ENCODE measurements around the gene ORMDL2. TPM values are rescaled to one million over a fixed set of nuclear protein-coding genes. Genes with fewer than 3 reads are reported as not detected.

Gene ORMDL2
- total and polyA plus RNA-seq, 11 donors = 9.6 to 61.9 (median 23.7) TPM

DNA sequence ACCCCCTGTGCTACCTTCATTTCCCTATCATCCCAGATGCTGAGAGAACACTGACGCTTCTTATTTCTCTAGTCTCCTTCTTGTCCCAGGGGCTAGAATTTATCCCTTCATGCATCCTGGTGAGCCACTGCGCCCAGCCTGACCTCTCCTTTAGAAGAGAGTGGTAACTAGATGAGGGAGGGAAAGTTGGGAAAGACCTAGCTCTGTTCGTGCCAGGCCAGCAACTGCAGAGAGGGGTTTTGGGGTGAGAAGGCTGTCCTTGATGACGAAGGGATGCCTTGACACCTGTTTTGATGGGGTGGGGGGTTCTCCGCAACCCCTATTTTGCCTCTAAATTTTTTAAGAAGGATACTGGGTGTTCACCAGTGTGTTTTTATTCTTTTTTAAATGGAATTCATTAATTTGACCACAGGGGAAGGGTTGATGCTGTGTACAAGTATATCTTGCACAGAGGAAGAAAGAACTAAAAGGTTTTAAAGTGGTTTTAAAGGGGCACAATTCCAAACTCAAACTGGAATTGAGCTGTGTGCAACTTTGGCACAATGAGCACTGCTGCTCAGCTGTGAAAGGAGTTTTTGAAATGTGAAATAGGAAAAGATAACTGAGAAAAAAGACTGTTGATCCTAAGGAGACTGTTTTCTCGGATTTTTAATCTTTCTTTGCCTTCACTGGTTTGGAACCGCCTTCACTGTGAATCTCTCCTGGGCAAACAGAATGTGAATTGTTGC is 31.9 kb downstream of the ORMDL2 start:
- TF ChIP-seq POLR2A (IDR thresholded peaks at IDR 0.05) = no peak
- TF ChIP-seq, protein P1, sequence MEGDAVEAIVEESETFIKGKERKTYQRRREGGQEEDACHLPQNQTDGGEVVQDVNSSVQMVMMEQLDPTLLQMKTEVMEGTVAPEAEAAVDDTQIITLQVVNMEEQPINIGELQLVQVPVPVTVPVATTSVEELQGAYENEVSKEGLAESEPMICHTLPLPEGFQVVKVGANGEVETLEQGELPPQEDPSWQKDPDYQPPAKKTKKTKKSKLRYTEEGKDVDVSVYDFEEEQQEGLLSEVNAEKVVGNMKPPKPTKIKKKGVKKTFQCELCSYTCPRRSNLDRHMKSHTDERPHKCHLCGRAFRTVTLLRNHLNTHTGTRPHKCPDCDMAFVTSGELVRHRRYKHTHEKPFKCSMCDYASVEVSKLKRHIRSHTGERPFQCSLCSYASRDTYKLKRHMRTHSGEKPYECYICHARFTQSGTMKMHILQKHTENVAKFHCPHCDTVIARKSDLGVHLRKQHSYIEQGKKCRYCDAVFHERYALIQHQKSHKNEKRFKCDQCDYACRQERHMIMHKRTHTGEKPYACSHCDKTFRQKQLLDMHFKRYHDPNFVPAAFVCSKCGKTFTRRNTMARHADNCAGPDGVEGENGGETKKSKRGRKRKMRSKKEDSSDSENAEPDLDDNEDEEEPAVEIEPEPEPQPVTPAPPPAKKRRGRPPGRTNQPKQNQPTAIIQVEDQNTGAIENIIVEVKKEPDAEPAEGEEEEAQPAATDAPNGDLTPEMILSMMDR (IDR thresholded peaks at IDR 0.05) = no peak
- Histone ChIP-seq H3K27ac (peak overlapping the region in 11 of 12 donors; percentile 11 to 95 (median 88)), H3K9me3 (no peaks in the 10 kb centered on the region), H3K4me3 (no peak overlapping the region), H3K36me3 (no peaks in the 10 kb centered on the region), H3K4me1 (peaks cover 0 to 58% (median 14%) of the 10 kb centered on the region in 12 donors), H3K27me3 (peaks cover 0 to 4% (median 0%) of the 10 kb centered on the region in 9 donors)
- intact Hi-C loops (cut with DNase I) = loop anchor here in 3 of 10 donors (2.0 to 5.0 kb wide), 3 partner anchors 19 to 78 kb away; partner anchors contain the start of gene PYM1 (in 3 of the 3)
- DNase-seq (no peak), ATAC-seq (no peak)
- WGBS, 4 donors = 69 to 78% (median 75%) methylated on average over 7 of the region's 7 CpGs

DNA sequence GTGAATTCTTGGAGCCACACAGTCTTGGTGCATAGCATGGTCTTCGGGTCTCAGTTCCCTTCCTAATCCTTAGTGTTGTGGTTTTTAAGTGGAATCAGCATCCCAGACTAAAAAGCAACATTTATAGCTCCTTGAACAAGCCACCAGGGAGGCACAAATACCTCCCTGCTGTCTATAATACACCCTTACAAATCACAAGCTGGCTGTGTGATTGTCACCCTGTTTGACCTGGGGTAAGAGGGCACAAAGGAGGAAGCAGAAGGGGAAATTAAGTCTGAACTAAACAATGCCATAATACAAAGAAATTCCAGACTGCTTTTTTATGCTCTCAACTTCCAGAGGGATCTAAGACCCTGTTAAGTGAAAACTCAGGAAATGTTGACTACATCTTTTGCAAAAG is 32.6 kb downstream of the ORMDL2 start:
- Histone ChIP-seq H3K27me3 (peaks cover 0 to 4% (median 0%) of the 10 kb centered on the region in 9 donors), H3K36me3 (no peaks in the 10 kb centered on the region), H3K4me1 (peaks cover 0 to 52% (median 14%) of the 10 kb centered on the region in 12 donors), H3K4me3 (no peak overlapping the region), H3K9me3 (no peaks in the 10 kb centered on the region), H3K27ac (peak overlapping the region in 6 of 12 donors; percentile 11 to 95 (median 70))
- no peak for ATAC-seq
- DNase-seq = no peak
- TF ChIP-seq, protein P1 (IDR thresholded peaks at IDR 0.05) = no peak
- TF ChIP-seq POLR2A (IDR thresholded peaks at IDR 0.05) = no peak
- intact Hi-C loops (cut with DNase I) = no loop called here
- 22 to 51% (median 43%) methylated on average over 1 of the region's 1 CpG for WGBS, 4 donors

DNA sequence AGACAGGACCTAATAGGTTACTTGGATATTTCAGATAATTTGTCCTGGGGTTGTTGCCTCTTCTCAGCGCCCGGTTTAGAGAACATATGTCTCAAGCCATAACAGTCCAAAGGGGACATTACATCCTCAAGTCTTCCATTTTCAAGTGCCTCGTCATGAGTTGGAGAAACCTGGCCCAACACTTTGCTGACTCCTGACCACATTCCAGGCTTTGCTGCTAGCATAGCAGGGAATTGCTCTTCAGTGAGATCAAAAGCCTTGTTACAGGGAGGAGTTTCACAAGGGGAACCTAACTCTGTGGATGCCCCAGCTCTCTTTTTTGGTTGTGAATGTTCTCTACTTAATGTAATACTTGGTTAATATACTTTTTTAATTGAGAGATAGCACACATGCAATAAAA is 33.1 kb downstream of the ORMDL2 start:
- H3K36me3 ChIP-seq = no peaks in the 10 kb centered on the region
- intact Hi-C loops (cut with DNase I) = no loop called here
- TF ChIP-seq, protein P1 (IDR thresholded peaks at IDR 0.05) = no peak
- no peak for TF ChIP-seq POLR2A (IDR thresholded peaks at IDR 0.05)
- peaks cover 0 to 4% (median 0%) of the 10 kb centered on the region in 9 donors for H3K27me3 ChIP-seq
- DNase-seq = no peak
- ATAC-seq = no peak
- 76 to 88% (median 84%) methylated on average over 3 of the region's 3 CpGs for WGBS, 4 donors
- peak overlapping the region in 3 of 12 donors; percentile 11 to 95 (median 95) for H3K27ac ChIP-seq
- H3K9me3 ChIP-seq = no peaks in the 10 kb centered on the region
- H3K4me3 ChIP-seq = no peak overlapping the region
- H3K4me1 ChIP-seq = peaks cover 0 to 47% (median 13%) of the 10 kb centered on the region in 12 donors

DNA sequence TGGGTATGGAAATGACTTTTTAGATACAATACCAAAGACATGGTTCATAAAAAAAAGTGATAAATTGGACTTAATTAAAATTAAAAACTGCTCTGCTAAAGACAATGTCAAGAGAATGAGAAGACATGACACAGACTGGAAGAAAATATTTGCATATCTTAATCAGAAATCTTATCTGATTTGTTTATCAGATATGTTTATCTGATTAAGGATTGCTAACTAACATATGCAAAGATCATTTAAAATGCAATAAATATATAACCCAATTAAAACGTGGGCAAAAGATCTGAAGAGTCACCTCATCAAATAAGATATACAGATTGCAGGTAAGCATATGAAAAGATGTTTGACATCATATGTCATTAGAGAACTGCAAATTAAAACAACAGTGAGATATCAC is 34.9 kb downstream of the ORMDL2 start:
- H3K27ac ChIP-seq = no peak overlapping the region

More for the DNA sequence above, 34.9 kb downstream of the ORMDL2 start:
- TF ChIP-seq, protein P1 (IDR thresholded peaks at IDR 0.05) = no peak
- no peak for TF ChIP-seq POLR2A (IDR thresholded peaks at IDR 0.05)
- intact Hi-C loops (cut with DNase I) = no loop called here
- DNase-seq (no peak), ATAC-seq (no peak)
- Histone ChIP-seq H3K27me3 (peaks cover 0 to 4% (median 0%) of the 10 kb centered on the region in 9 donors), H3K36me3 (no peaks in the 10 kb centered on the region), H3K4me1 (peaks cover 0 to 30% (median 7%) of the 10 kb centered on the region in 12 donors), H3K9me3 (no peaks in the 10 kb centered on the region), H3K4me3 (no peak overlapping the region)
- WGBS, 4 donors = 43 to 56% (median 46%) methylated on average over 1 of the region's 1 CpG

Measured in heart left ventricle (tissue), 16 donors.